ENCODE measurements around the gene GHSR.

DNA sequence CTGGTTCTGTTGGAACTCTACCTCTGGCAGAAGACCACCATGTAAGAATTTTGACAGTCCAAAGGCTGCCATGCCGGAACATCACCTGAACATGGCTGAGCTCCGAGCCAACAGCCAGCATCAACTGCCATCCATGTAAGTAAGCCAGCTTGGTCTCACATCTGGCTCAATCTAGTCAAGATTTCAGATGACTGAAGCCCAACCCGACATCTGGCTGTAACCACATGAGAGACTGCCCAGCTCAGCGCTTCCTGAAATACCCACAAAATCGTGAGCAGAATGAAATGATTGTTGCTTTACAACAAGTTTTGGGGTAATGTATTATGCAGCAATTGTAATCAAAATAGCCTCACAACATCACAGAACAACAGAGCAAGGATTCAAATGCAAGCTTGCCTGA is 32.9 kb downstream of the GHSR start:
- TF ChIP-seq, protein P1, sequence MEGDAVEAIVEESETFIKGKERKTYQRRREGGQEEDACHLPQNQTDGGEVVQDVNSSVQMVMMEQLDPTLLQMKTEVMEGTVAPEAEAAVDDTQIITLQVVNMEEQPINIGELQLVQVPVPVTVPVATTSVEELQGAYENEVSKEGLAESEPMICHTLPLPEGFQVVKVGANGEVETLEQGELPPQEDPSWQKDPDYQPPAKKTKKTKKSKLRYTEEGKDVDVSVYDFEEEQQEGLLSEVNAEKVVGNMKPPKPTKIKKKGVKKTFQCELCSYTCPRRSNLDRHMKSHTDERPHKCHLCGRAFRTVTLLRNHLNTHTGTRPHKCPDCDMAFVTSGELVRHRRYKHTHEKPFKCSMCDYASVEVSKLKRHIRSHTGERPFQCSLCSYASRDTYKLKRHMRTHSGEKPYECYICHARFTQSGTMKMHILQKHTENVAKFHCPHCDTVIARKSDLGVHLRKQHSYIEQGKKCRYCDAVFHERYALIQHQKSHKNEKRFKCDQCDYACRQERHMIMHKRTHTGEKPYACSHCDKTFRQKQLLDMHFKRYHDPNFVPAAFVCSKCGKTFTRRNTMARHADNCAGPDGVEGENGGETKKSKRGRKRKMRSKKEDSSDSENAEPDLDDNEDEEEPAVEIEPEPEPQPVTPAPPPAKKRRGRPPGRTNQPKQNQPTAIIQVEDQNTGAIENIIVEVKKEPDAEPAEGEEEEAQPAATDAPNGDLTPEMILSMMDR (IDR thresholded peaks at IDR 0.05 in 8 of 11, conservative IDR thresholded peaks at IDR 0.05 in 3 of 11): no peak
- no peak for TF ChIP-seq POLR2A (IDR thresholded peaks at IDR 0.05)
